Heart left ventricle (tissue), 13 donors: Measurements from ENCODE around the gene DCDC2.

Experiments used
- POLR2A ChIP-seq, 2 donors: fragments of 450-650 bp; IDR thresholded peaks; one replicate each; pipeline ENCODE4 v1.6.1; 2017; ENCODE audit warnings: antibody characterized with exemption in 2 of 2, mild to moderate bottlenecking in 2 of 2, moderate library complexity in 2 of 2
- TF ChIP-seq, protein P1 (sequence below), 12 donors: fragments of 200-600 bp; sonication (generic) in 4 of 12; IDR thresholded peaks; one replicate each; pipeline versions ENCODE4 v1.5.0 to v1.8.0; 2018 to 2022; ENCODE audit warnings: antibody characterized with exemption in 12 of 12, mild to moderate bottlenecking in 5 of 12
- donor health status: ischemic (EF 13 %, LVEDD 7.1; RV severe dilation, severe dysfunction).
- donor health status: DM: no; HTN: yes; CAD: no.
- donor health status: DM: no; HTN: no; CAD: no.
- donor health status: ischemic (EF 25% LVEDD 6.9; RV normal size, moderate dysfunction).
- donor health status: ischemic (EF 25% LVEDD 5.7; RV mildly dilated, moderate dysfunction).
- donor health status: ischemic (EF 35%, LVEDD 5.7; RV mildly dilated, moderate dysfunction).
- donor health status: nonischemic (EF 11% LVEDD 7.7; RV severe dilation, severe dysfunction).
- donor health status: DM: yes; HTN: yes; CAD: no.
- donor health status: PGD.
- donor health status: ischemic (EF 29% LVEDD 5.4; RV normal size, mild dysfunction).
- donor health status: nonischemic (EF 23%, LVEDD 6.1; RV moderate dilation, normal function).

DNA sequence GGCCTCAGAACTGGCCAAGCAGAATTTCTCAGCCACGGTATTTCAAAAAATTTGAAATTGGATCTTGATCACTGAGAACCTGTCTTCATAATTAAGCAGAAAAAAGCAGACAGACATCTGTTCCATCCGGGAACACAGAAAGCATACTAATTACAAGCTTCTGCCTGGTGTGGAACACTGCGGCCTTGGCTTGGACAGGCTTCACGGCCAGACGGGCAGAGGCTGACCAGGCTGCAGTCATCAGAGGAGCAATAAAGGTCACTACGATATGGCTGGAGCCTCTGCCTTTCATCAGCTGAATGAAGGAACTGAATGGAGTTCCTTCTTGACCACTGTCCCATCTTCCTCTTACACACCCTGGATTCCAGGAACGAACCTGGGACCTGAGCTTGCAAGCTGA lies 235.7 kb downstream of the DCDC2 start:
- TF ChIP-seq, protein P1, sequence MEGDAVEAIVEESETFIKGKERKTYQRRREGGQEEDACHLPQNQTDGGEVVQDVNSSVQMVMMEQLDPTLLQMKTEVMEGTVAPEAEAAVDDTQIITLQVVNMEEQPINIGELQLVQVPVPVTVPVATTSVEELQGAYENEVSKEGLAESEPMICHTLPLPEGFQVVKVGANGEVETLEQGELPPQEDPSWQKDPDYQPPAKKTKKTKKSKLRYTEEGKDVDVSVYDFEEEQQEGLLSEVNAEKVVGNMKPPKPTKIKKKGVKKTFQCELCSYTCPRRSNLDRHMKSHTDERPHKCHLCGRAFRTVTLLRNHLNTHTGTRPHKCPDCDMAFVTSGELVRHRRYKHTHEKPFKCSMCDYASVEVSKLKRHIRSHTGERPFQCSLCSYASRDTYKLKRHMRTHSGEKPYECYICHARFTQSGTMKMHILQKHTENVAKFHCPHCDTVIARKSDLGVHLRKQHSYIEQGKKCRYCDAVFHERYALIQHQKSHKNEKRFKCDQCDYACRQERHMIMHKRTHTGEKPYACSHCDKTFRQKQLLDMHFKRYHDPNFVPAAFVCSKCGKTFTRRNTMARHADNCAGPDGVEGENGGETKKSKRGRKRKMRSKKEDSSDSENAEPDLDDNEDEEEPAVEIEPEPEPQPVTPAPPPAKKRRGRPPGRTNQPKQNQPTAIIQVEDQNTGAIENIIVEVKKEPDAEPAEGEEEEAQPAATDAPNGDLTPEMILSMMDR (IDR thresholded peaks at IDR 0.05) = no peak
- no peak for TF ChIP-seq POLR2A (IDR thresholded peaks at IDR 0.05)
